Muscle of leg (tissue), 11 donors: ENCODE measurements around the gene PLXNB2. TPM values are rescaled to one million over a fixed set of nuclear protein-coding genes. Genes with fewer than 3 reads are reported as not detected.

ENCODE experiments used
- DNase-seq: peaks from one replicate; pipeline ENCODE4 v3.0.0; 2013
- H3K27ac ChIP-seq: one replicate; pipeline ENCODE4 v1.5.1; 2013; ENCODE audit warnings: mild to moderate bottlenecking, low read length, control low read depth
- H3K27me3 ChIP-seq: one replicate; pipeline ENCODE4 v1.6.1; 2013; ENCODE audit warnings: low read length; ENCODE audit not compliant: control insufficient read depth, insufficient read depth
- H3K36me3 ChIP-seq: one replicate; pipeline ENCODE4 v1.6.1; 2013; ENCODE audit warnings: low read length; ENCODE audit not compliant: control insufficient read depth, insufficient read depth
- H3K4me1 ChIP-seq: one replicate; pipeline ENCODE4 v1.6.1; 2013; ENCODE audit warnings: low read length; ENCODE audit not compliant: control insufficient read depth, insufficient read depth
- H3K4me3 ChIP-seq: one replicate; pipeline ENCODE4 v1.5.1; 2013; ENCODE audit warnings: low read length, control low read depth
- H3K9me3 ChIP-seq: replicated peaks from 2 replicates; pipeline ENCODE4 v1.6.1; 2013; ENCODE audit warnings: low read depth, low read length; ENCODE audit not compliant: control insufficient read depth
- WGBS: methylation state at CpG from one replicate; pipeline ENCODE4 v1.1.5; 2013; ENCODE audit warnings: missing lambda C conversion rate; ENCODE audit not compliant: insufficient coverage; 5-methylcytosine and 5-hydroxymethylcytosine counted together
- polyA plus RNA-seq, 8 donors: library from polyadenylated mRNA; unstranded; fragments of 120-200 nt; gene quantifications; one replicate each; pipeline versions ENCODE4 v1.2.1 to v1.2.3, GENCODE V29; 2013; ENCODE audit warnings: inconsistent platforms in 1 of 8, low replicate concordance in 1 of 8; ENCODE audit not compliant: insufficient read length in 8 of 8, insufficient read depth in 1 of 8
- total RNA-seq: library from RNA; stranded (reverse); fragments of 120-200 nt; gene quantifications from one replicate; pipeline ENCODE4 v1.2.4, GENCODE V29; 2013

PLXNB2 gene
- total and polyA plus RNA-seq, 9 donors, result 36.9 to 110 (median 93.3) TPM

DNA sequence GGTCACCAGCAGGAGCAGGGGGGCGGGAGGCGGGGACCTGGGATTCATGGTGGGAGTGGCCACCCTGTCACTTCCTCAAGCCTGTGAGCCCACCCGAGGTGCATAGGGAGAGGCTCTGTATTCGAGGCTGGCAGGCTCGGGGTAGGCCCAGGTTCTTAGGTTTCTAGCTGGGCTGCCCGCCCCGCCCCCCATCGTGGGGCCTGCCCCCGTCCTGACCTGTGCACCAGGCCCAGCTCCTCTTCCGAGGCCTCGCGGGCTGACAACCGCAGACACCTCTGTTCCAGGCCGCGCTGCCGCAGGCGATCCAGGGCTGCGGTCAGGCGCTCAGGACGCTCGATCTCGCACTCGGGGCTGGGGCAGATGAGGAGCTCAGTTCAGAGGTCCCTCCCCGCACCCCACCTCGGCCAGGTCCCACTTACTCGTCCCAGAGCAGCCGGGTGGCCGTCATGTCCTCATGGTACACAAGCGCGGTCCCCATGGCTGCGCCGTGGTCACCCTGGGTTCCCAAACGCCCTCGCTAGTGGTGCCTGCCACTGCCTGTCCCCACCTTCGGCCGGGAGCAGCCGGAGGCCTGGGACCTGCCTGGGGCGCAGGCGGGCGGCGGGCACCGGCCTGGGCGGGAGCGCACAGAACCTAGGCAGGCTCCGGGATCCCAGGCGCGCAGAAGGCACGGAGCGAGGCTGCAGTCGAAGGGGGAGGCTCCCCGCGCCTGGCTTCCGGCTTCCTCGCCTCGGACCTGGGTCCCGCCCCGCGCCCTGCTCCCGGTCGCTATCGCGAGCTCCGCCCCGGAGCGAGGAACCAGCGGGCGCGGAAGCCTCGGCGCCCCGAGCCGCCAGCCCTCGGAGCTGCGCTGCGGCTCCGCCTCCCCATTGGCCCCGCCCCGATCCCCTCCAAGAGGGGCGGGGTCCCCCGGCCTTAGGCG is 56.6 kb downstream of the PLXNB2 start, which contains the start of gene HDAC10:
HDAC10 (minus strand) TSS at position 711 of the 922 bp plus-strand sequence; CDS start at position 478, 233 bp downstream.
- peaks cover 22% of the 10 kb centered on the region for H3K4me1 ChIP-seq
- DNase-seq, result peak; percentile 85
- peak within 1 kb of the TSS; percentile 59 for H3K4me3 ChIP-seq
- H3K36me3 ChIP-seq, result peaks cover 32% of the 10 kb centered on the region
- no peaks in the 10 kb centered on the region for H3K9me3 ChIP-seq
- H3K27ac ChIP-seq, result no peak within 1 kb of the TSS
- no peaks in the 10 kb centered on the region for H3K27me3 ChIP-seq
- WGBS, result under 1% methylated on average over 78 of the region's 81 CpGs

- Histone ChIP-seq H3K4me1 (peaks cover 27% of the 10 kb centered on the region), H3K9me3 (no peaks in the 10 kb centered on the region), H3K4me3 (peak overlapping the region; percentile 59), H3K27me3 (no peaks in the 10 kb centered on the region), H3K36me3 (peaks cover 33% of the 10 kb centered on the region), H3K27ac (no peak overlapping the region)
- DNase-seq, result no peak
- WGBS, result 67% methylated on average over 11 of the region's 11 CpGs
These were observed 57.2 kb downstream of the PLXNB2 start for GRCh38 chr22:50250249-50250554.

DNA sequence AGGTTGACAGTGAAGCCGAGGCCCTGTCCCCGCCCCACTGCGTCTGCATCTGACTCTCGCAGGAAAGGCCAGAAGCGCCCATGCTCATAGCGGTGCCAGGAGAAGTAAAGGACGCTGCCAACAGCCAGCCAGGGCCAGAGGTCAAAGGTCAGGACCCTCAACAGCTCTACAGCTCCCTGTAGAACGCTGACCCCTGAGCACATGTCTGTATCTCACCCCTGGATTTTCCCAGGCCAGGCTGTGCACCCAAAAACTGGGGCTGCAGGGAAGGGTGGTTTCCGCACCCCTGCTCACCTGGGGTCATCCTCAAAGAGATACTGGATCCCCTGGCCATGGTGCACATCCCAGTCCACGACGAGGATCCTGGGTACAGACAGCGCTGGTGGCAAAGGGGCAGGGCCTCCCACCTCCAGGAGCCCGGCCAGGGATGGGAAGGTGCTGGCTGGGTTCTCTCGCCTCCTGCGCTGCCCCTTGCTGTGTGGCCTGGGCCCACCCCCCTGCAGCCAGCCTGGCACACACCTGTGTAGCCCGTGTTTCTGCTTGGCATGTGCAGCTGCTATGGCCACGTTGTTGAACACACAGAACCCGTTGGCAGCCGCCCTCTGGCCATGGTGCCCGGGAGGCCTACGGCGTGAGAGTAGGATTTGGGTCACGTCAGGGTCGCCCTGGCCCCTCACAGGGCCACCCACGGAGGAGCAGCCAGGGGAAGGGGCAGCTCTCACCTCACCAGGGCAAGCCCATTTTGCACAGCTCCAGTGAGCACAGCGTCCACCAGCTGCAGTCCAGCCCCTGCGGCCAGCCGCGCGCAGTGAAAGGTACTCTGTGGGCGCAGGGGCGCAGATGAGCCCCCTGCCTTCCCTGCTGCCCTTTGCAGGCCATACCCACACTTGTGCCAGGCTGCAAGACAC is 57.9 kb downstream of the PLXNB2 start:
- WGBS, result 83% methylated on average over 31 of the region's 32 CpGs
- no peaks in the 10 kb centered on the region for H3K27me3 ChIP-seq
- peaks cover 33% of the 10 kb centered on the region for H3K36me3 ChIP-seq
- peaks cover 27% of the 10 kb centered on the region for H3K4me1 ChIP-seq
- H3K9me3 ChIP-seq, result no peaks in the 10 kb centered on the region
- no peak overlapping the region for H3K27ac ChIP-seq
- DNase-seq, result no peak
- peak overlapping the region; percentile 59 for H3K4me3 ChIP-seq

- H3K4me1 ChIP-seq, result peaks cover 34% of the 10 kb centered on the region
- no peak for DNase-seq
- WGBS, result 79% methylated on average over 16 of the region's 29 CpGs
These were observed 59.0 kb downstream of the PLXNB2 start for GRCh38 chr22:50248196-50249081.

GRCh38 chr22:50247748-50248147 is 59.7 kb downstream of the PLXNB2 start:
- no peak overlapping the region for H3K4me3 ChIP-seq
- H3K9me3 ChIP-seq, result no peaks in the 10 kb centered on the region
- peaks cover 31% of the 10 kb centered on the region for H3K36me3 ChIP-seq
- no peaks in the 10 kb centered on the region for H3K27me3 ChIP-seq
- WGBS, result 37% methylated on average over 16 of the region's 16 CpGs
- no peak for DNase-seq
- no peak overlapping the region for H3K27ac ChIP-seq
- peaks cover 40% of the 10 kb centered on the region for H3K4me1 ChIP-seq

More at GRCh38 chr22:50248196-50249081, 59.0 kb downstream of the PLXNB2 start:
- H3K4me3 ChIP-seq, result no peak overlapping the region
- H3K36me3 ChIP-seq, result peaks cover 31% of the 10 kb centered on the region
- H3K27ac ChIP-seq, result no peak overlapping the region
- no peaks in the 10 kb centered on the region for H3K27me3 ChIP-seq
- no peaks in the 10 kb centered on the region for H3K9me3 ChIP-seq

GRCh38 chr22:50246242-50247175 is 60.9 kb downstream of the PLXNB2 start:
- DNase-seq, result no peak
- H3K4me3 ChIP-seq, result no peak overlapping the region
- peaks cover 31% of the 10 kb centered on the region for H3K36me3 ChIP-seq
- WGBS, result 87% methylated on average over 16 of the region's 20 CpGs
- no peaks in the 10 kb centered on the region for H3K9me3 ChIP-seq
- H3K27me3 ChIP-seq, result no peaks in the 10 kb centered on the region
- H3K4me1 ChIP-seq, result peaks cover 49% of the 10 kb centered on the region
- H3K27ac ChIP-seq, result no peak overlapping the region

GRCh38 chr22:50245214-50246072 is 62.0 kb downstream of the PLXNB2 start:
- Histone ChIP-seq H3K27ac (peak overlapping the region; percentile 93), H3K27me3 (no peaks in the 10 kb centered on the region), H3K9me3 (no peaks in the 10 kb centered on the region), H3K4me1 (peaks cover 47% of the 10 kb centered on the region), H3K36me3 (peaks cover 31% of the 10 kb centered on the region), H3K4me3 (peak overlapping the region; percentile 99)
- 13% methylated on average over 43 of the region's 53 CpGs for WGBS
- DNase-seq, result no peak

- H3K27ac ChIP-seq, result peak within 1 kb of the TSS; percentile 93
- DNase-seq, result peak; percentile 98
- under 1% methylated on average over 65 of the region's 76 CpGs for WGBS
- no peaks in the 10 kb centered on the region for H3K27me3 ChIP-seq
- peaks cover 36% of the 10 kb centered on the region for H3K36me3 ChIP-seq
- peak within 1 kb of the TSS; percentile 99 for H3K4me3 ChIP-seq
- peaks cover 39% of the 10 kb centered on the region for H3K4me1 ChIP-seq
- no peaks in the 10 kb centered on the region for H3K9me3 ChIP-seq
These were observed 62.8 kb downstream of the PLXNB2 start, which contains the start of gene TUBGCP6 for GRCh38 chr22:50244420-50245213. TUBGCP6 (minus strand) TSS chr22:50245023; CDS start chr22:50244459, 564 bp downstream.
